HepG2 (cell line): ENCODE measurements around the gene TNFAIP1.

ENCODE experiments used
- BRCA1 ChIP-seq: sonication (generic); formaldehyde crosslinking; IDR thresholded peaks from 2 replicates; pipeline ENCODE4 v1.4.0; 2020; ENCODE audit warnings: missing genetic modification reagents
- FOXP4 ChIP-seq: sonication (generic); formaldehyde crosslinking; IDR thresholded peaks from 2 replicates; pipeline ENCODE4 v1.4.0; 2020; ENCODE audit warnings: missing genetic modification reagents
- HNRNPUL1 ChIP-seq: fragments of 200-400 bp; formaldehyde crosslinking; IDR thresholded peaks from 2 replicates; pipeline ENCODE4 v1.6.1; 2017; ENCODE audit warnings: low read depth, mild to moderate bottlenecking, low read length, moderate library complexity
- JUND ChIP-seq: sonication (generic); formaldehyde crosslinking; IDR thresholded peaks from 2 replicates; pipeline ENCODE4 v1.8.0; 2022; ENCODE audit warnings: mild to moderate bottlenecking, missing genetic modification reagents
- MAFK ChIP-seq, 2 experiments: IDR thresholded peaks in 1 of 2; conservative IDR thresholded peaks in 1 of 2; 2 replicates each; pipeline ENCODE4 v1.6.1; 2011; ENCODE audit warnings: improper control_type of control experiment in 2 of 2, low read length in 2 of 2
- MLX ChIP-seq: IDR thresholded peaks from 2 replicates; pipeline ENCODE4 v1.6.1; 2016
- SNRNP70 ChIP-seq: fragments of 200-400 bp; formaldehyde crosslinking; IDR thresholded peaks from 2 replicates; pipeline ENCODE4 v1.6.1; 2017; ENCODE audit warnings: mild to moderate bottlenecking, low read depth, low read length, moderate library complexity
- ZBTB8A ChIP-seq: sonication (generic); formaldehyde crosslinking; IDR thresholded peaks from 2 replicates; pipeline ENCODE4 v1.4.0; 2020; ENCODE audit warnings: mild to moderate bottlenecking, low read depth, missing genetic modification reagents, borderline replicate concordance

- TF ChIP-seq BRCA1 (no peak), MAFK (conservative IDR thresholded peaks at IDR 0.05 in 1 of 2, IDR thresholded peaks at IDR 0.05 in 1 of 2; ENCODE audit: low read length in 2 of 2) (no peak), MLX (no peak), ZBTB8A (CRISPR knock-in tag) (no peak), HNRNPUL1 (no peak), JUND (no peak), SNRNP70 (no peak), FOXP4 (CRISPR knock-in tag) (no peak)
Measured at GRCh38 chr17:28328325-28328724, 7.2 kb upstream of the TNFAIP1 start.
